Measurements from ENCODE around the gene PUM2. TPM values are rescaled to one million over a fixed set of nuclear protein-coding genes. Genes with fewer than 3 reads are reported as not detected.
"Not testable (repeated sequence)": the region's sequence is repeated elsewhere in the genome, so short reads cannot be mapped to it uniquely, and the experiment has no call there.

Gene PUM2
- polyA plus RNA-seq, 5 donors, result 85.2 to 138 (median 125) TPM

DNA sequence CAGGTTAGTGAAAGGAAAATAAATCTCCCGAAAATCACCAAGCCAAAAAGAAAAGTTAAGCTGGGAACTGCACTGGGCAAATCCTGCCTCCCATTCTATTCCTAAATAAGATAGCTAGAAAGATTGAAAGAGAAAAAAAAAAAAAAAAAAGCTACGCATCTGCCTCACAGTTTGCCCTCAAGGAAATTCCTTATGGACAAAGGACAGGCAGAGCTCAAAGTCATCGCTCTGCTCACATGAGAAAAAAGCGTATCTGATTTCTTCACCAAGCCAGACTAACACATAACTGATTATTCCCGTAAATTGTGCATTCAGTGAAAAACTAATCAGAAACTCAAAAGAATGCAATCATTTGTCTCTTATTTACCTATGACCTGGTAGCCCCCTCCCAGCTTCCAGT lies 50.0 kb downstream of the PUM2 start:
- no peak for DNase-seq

DNA sequence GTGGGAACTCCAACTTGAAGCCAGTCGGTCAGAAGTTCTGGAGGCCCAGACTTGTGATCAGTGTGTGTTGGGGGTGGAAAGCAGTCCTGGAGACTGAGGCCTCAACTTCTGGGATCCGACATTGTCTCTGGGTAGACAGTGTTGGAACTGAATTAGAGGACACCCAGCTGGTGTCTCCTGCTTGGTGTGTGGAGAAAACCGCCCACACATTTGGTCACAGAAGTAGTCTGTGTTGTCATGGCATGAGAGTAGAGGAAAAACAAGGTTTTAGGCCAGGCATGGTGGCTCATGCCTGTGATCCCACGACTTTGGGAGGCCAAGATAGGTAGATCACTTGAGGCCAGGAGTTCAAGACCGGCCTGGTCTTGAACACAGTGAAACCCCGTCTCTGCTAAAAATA lies 51.5 kb downstream of the PUM2 start:
- no peak for DNase-seq

DNA sequence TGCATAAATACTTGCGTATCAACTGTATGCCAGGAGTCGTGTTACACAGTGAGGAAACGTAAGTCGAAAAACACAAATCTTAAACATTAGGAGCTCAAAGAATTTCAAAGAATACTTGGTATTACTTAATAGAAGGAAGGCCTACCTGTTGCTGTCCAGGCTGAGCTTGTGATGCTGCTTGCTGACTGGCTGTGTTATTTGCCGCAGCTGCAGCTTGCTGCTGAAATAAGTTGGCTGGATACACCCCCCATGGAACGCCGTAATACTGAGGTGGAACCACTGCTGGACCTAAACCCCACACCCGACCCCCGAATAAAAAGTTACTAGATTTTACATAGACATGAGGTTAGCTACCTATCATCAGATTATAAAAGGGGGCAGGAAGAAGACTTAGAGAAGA lies 56.4 kb downstream of the PUM2 start:
- DNase-seq, result no peak

DNA sequence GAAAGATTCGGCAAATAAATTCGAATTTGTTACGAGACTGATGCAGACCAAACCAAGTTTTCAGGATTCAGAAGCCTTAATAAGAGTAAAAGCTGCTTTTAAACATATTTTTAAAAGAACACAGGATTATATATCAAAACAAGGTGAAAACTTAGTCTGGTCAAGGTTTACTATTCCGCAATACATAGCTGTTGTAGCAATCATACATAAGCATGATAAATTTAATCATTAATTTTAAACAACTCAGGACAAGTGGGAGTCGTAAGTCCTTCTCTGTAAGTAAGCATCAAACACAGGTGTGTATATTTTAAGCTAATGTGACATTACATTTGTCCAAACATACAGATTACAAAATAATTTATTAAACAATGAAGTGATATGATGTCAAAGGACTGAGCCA lies 57.7 kb downstream of the PUM2 start:
- no peak for DNase-seq

DNA sequence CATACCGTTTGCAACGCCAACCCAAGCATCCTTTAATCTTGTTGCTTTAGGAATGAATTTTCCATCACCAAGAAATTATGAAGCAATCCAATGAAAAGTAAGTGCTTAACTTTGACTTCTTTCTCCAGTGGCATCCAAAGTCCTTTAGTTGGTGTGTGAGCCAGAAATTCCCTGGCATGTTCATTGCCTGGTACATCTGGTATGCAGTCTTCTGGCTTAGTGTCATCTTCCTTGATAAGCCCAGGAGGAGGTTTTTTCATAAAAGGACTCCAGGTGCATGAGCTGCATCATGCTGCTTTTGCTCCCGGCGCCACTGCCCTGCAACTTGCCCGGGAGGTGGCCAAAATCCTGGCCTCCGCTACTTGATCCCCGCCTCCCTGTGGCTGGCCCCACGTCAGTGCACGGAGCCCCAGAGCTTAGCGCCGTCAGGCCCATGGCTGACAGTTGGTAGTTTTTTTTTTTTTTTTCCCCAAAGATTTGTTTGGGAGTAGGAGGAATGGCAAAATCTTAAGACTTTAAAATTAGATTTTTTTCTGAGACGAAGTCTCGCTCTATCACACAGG lies 58.7 kb downstream of the PUM2 start:
- DNase-seq, result no peak

DNA sequence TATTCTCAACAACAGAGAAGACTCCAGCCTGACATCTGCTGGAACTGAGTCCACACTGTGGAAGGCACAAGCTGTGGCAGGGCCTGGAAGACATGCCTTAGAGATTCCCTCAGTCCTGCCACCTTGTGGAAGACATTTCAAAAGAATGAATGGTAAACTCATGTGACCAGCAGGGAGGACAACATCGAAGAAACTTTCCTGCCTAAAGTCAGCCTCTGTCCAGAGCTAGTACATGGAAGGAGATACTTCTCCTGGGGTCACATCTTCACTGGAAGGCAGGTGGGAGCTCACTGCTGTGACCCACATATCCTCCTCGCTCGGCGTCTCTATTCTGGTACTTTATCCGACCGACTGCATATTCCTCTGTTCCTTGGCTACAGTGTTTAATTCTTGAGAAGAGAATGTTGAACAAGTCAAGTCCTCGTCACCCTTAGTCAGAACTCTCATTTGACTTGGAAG lies 59.5 kb downstream of the PUM2 start:
- peak; percentile 31 to 46 for DNase-seq

DNA sequence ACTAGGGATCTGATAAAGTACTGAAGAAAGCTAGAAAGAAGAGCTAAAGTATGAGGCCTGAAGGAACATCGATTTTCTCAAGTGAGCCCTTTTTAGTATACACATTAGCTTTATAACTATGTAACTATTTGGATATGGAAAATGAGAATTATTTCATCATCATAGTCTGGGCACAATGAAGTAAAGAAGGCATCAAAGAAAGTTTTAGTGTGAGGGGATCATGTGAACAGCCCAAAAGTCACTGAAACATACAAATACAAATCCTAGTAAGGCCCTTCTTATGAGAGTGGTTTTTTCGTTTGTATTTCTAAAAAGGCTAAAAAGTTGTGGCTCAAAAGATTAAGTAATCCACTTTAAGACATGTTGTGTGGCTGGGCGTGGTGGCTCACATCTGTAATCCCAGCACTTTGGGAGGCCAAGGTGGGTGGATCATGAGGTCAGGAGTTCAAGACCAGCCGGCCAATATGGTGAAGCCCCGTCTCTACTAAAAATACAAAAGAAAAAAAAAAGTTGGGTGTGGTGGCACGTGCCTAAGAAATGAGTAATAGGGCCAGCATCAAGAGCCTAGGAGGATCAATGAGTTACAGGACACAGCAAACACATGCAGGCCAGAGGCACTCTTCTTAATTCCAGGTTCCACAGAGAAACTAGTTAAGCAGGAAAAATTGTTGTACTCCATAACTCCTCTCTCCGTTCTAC lies 61.9 kb downstream of the PUM2 start:
- DNase-seq, result no peak

DNA sequence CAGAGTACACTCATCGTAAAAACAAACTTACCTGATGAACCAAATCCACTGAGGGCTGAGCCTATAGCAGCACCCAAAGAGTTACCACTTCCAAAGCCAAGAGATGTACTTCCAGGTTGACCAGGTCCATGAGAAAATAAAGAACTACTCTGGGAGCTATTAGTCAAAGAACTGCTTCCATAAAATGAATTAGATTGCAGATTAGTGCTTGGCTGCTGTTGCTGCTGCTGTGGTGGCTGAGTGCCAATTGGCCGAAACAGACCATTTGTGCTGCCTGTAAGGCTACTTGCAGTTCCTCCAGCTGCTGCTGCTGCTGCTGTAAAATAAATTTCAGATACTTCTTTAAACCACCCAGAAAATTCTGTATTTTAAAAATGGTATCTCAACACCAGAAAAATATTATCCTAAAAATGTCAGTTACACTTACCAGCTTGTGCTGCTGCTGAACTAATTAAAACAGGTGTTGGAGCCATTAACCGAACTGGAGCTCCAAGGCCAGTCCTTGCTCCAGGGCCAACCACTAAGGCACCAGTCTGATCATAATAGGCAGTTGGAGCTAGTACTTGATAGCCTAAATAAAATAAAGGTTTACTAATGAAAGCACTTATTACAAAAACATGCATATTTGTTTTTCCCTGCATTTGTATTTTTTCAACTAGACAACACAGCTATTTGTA lies 67.6 kb downstream of the PUM2 start:
- peak; percentile 72 to 80 for DNase-seq

DNA sequence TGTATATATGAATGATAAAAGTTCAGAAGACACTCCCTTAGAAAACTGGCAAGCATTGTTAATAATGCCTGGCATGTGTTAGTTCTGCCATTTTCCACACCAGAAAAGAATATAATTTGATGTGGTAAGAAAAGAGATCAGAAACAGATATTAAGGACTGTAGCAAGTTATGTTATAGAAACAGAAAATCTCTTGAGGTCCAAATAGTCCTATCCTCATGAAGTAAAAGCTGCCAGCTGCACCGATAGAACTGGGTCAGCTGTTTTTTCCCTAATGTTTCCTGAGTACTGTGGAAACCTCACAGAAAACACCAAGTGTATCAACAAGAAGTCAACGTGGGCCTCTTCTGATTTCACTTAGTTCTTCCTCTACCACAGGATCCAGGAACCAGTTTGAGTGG lies 68.8 kb downstream of the PUM2 start:
- DNase-seq, result no peak

DNA sequence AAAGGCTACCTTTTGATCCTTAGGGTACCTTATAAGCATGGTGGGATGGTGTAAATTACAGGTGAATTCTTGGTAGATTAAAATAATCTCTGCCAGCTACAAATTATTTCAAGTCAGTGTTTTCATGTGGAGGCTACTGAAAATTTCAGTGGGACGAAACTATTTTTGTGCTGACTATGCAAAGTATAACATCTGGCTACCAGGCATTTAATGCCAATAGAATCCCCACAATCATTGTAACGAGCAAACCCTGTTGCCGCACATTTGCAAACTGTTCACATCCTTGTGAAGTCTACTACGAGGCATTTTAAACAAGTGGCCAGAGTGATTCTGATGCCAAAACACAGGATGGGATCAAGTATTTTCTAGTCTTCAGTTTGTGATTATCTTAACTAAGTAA lies 77.6 kb downstream of the PUM2 start:
- DNase-seq, result no peak

DNA sequence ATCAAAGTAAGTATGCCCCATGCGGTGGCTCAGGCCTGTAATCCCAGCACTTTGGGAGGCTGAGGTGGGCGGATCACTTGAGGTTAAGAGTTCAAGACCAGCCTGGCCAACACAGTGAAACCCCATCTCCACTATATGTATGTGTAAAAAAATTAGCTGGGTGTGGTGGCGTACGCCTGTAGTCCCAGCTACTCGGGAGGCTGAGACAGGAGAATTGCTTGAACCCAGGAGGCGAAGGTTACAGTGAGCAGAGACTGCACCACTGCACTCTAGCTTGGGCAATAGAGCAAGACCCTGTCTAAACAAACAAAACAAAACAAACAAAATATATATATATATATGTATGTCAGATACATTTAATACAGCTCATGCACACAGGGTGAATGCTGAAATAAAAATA lies 82.3 kb downstream of the PUM2 start:
- DNase-seq, result not testable (repeated sequence)

DNA sequence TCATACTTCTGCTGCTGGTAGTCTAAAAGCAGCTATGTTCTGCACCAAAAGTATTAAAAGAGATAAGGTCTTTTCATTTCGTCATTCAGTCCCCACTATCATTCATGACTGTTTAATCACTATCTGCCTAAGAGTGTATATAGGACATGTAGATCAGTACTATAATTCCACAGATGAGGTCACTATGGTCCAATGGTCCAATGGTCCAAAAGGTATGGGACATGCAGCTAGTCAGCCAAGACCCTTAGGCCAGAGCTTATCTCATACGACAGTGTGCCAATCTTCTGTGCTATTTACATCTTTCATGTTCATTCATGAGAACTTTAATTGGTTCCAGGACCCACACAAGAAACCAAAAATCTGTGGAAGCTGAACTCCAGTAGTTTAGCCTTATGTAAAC lies 83.1 kb downstream of the PUM2 start:
- DNase-seq, result no peak

DNA sequence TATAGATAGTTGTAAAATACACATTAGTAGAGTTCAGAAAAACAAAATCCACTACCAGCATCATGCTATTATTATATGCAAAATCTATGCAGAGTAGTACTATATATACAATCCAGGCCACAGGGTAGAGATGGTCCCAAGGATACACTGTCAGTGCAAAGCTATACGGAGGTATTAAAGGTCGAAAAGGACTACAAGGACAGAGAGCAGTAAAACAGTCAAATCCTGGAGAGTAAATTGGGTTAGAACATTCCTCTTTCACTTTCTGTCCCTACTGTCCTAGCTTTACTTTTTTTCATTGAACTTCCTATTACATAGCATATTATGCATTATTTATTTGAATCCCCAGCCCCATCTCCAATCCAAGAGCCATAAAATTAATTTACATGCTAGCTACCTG lies 86.0 kb downstream of the PUM2 start:
- DNase-seq, result no peak

DNA sequence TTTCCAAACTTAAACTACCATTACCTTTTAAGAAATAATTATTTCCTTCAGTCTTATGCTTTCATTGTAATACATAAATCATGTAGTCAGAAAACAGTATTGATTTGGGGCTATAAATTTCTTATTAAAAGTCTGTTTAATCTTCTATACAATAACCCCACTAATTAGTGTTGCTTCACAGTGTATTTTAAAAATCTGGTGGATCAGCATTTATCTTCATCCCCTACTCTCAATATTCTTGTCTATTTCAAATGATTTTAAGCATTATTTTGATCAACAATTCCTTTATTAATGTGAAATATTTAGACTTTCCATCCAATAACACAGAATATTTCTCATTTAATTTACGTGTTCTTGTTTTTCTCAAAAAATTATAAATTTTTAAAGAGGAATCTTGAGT lies 93.2 kb downstream of the PUM2 start:
- no peak for DNase-seq

DNA sequence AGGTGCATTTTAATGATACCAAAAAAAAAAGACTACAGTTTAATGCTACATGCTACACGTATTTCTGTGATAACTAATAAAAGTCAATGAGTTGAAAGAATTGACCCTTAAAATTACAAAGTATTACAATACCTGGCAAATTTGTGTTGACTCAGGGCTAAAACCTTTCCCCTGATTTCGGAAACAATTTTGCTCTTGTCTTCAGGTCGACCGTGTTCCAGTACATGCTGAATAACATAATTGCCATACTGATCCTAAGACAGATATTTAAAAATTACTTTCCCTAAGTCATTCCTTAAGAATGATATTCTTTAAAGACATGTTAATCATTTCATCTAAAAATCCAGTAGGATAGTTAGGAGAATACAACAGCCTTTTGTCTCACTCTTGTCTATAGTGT lies 95.9 kb downstream of the PUM2 start:
- no peak for DNase-seq

DNA sequence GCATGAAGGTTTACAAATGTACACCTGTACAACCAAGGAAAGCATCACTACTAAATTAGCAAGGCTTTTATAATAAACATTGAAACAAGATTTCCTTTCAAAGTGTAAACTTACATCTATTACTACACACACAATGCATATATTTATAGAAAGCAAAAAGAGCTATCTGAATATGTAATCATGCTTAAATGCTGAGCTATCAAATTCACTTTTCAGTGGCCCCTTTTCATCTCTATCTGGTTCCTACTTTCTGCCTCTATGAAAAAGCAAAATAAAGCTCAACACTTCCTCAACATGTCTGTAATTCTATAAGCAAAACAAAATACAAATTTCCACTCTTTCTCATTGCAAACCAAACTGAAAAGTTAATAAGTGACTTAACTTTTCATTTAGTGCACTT lies 100.2 kb downstream of the PUM2 start:
- DNase-seq, result no peak

DNA sequence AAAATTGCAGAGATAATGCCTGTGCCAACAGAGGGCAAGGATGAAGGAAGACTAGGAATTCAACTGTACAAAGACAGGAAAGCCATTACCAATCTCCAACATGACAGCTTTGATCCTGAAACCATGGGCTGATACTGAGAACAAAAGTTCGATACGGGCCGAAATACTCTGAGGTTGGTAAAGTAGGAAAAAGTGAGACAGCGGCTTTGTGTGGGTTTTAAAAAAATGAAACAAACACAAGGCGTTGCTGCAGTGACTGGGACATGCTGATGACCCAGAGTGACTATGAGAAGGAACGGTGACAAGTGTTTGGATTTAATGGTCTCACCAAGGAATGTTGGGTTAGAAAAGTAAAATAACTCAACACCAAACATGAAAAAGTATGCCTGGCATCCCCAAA lies 101.5 kb downstream of the PUM2 start:
- DNase-seq, result no peak

DNA sequence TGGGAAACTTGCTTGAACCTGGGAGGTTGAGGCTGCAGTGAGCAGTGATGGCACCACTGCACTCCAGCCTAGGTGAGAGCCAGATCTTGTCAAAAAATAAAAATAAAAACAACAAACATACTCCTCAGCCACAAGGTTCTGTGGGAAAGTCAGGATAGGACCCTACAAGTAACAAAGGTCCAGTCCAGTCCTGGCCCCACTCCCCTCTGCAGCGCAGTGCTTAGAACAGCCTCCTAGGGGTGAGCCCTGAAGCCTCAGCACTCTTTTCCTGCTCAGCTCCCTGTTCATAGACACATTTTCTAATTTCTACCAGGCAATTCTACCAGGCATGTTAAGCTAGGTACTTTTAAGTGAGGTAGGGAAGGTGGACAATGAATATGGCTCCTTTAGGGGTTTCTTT lies 103.6 kb downstream of the PUM2 start:
- no peak for DNase-seq

DNA sequence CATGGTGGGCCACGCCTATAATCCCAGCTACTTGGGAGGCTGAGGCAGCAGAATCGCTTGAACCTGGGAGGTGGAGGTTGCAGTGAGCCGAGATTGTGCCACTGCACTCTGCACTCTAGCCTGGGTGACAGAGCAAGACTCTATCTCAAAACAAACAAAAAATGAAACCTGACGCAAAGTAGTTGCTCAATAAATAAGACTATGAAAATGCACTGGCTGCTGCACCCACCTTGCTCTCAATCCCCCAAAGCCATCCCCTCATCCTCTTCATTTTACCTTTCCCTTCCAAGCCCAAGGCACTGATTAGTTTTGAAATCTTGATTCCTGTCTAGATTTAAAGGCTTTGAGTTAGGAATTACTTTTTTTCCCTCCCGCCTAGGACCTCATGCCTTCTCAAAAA lies 107.0 kb downstream of the PUM2 start:
- not testable (repeated sequence) for DNase-seq

DNA sequence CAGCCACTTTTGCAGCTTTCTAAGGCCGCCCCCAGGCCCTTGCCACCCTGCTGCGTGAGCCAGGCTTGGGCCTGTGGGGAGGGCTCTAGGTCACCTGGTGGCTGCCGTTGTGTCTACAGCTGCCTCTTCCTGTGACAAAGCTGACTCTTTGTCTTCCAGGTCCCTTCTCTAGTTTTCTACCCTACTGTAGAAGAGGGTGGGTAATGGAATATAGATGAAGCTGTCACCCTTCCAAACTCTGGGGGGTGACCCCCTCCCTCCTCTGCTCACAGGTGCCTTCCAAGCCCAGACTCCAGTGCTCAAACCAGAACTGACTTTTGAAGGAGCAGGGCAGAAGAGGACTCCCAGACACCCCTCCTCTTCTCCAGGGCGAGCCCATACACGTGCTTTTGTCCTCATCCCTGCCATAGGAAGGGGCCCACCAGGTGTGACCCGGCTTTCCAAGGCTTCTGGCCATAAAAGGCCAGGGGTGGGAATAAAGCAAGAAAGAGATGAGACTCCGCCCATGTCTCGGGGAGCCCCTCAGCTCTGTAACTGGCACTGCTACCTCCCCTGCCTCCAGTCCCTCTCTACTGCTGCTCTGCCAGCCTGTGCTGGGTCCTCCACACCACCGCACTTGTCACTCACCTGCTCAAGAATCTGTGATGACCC lies 107.8 kb downstream of the PUM2 start:
- DNase-seq, result no peak

DNA sequence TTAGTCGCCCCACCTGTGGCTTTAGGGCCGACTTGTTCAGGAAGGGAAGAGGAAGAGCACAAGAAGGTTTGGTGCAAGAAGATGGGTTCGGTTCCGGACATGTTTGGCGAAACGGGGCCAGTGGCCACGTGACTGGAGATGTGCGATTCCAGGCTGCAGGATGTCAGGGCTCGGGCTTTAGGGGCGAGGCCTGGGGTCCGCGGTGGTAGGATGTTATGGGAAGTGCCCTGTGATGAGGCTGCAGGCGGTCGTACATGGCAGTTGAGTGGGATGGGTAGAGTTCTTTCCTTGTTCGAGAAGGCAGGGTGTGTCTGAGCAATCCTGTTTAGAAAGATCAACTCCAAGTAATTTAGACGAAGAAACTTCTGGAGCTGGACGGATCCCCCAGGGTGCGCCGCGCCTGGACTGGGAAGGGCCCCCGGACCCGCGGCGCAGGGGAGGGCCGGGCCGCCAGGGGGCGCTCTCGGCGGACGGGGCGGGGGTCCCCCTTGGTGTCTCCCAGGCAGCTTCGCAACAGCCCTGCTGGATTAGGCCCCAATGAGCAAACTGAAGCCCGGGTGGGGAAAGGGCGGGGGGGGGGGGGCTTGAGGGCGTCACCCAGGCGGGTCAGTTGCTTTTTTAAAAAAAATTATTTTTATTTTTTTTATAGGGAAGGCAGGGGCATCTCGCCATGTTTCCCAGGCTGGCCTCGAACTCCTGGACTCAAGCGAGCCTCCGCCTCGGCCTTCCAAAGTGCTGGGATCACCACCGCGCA lies 108.5 kb downstream of the PUM2 start:
- no peak for DNase-seq

DNA sequence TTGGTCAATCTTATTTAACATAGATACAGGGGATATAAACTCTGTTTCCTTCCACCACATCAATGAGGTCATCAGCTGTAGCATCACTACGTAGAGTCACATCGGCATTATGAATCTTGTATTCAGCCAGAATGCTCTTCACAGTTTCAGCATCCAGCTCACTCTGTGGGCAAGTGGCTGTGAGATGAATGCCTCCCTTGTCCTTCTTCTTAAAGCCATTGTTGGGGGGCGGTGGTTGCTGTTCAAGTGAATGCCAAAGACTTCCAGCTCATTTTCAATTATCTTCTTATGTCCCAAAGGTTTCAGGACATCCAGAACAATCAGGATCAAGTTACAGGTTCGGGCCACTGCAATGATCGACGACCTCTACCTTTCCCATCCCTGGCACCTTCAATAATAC lies 110.4 kb downstream of the PUM2 start:
- DNase-seq, result not testable (repeated sequence)

Data from right lung (tissue), 5 donors.